ENCODE results near the gene VPS8.
"Not testable (repeated sequence)": the region's sequence is repeated elsewhere in the genome, so short reads cannot be mapped to it uniquely, and the experiment has no call there.

The VPS8 gene

DNA sequence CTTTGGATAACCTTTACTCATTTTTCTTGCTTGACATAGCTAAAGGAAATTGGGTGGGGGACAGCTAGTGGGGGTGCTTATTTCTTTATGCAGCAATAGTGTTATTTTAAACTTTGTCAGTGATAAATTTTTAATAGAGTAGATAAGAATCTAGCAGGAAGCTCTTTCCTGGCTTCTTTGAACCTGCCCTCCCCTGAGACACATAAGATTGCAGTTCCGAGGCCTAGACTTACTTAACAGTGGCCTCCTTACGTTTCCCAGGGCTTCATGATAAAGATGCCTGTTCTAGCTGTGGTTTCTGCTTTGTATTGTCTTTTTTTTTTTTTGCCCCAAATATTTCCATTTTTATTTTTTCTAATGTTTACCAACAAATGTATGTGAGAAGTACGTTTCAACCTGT, 170.1 kb downstream of the VPS8 start:
- DNase-seq (ENCODE audit: low spot score), result no peak

- DNase-seq (ENCODE audit: low spot score), result no peak
Measured at GRCh38 chr3:184985586-184985985, 173.6 kb downstream of the VPS8 start.

- no peak for DNase-seq (ENCODE audit: low spot score)
Measured at GRCh38 chr3:184986366-184986889, 174.5 kb downstream of the VPS8 start.

DNA sequence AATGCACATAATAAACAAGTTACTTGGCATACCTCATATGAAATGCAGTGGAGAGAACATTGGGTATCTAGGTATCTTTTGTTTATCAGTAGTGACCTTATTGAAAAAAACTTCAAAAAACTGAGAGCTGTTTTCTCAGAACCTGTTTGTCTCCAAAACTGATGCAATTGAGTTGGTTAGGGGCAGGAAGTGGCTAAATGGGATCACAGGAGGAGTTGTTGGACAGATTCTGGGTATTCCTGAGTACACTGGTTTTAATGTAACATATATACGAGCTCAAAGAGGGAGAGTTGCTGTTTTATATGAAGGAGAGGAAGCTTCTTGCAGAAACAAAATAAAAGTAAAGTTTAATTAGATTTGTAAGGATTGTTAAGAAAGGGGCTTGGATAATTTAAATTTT, 181.4 kb downstream of the VPS8 start:
- DNase-seq (ENCODE audit: low spot score), result no peak

DNA sequence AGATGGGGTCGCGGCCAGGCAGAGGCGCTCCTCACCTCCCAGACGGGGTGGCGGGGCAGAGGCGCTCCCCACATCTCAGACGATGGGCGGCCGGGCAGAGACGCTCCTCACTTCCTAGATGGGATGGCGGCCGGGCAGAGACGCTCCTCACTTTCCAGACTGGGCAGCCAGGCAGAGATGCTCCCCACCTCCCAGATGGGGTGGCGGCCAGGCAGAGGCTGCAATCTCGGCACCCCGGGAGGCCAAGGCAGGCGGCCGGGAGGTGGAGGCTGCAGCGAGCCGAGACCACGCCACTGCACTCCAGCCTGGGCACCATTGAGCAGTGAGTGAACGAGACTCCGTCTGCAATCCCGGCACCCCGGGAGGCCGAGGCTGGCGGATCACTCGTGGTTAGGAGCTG, 191.9 kb downstream of the VPS8 start:
- not testable (repeated sequence) for DNase-seq (ENCODE audit: low spot score)

GRCh38 chr3:185009650-185010049, 197.7 kb downstream of the VPS8 start:
- DNase-seq (ENCODE audit: low spot score), result no peak

GRCh38 chr3:185017584-185017983, 205.6 kb downstream of the VPS8 start:
- DNase-seq (ENCODE audit: low spot score), result not testable (repeated sequence)

DNA sequence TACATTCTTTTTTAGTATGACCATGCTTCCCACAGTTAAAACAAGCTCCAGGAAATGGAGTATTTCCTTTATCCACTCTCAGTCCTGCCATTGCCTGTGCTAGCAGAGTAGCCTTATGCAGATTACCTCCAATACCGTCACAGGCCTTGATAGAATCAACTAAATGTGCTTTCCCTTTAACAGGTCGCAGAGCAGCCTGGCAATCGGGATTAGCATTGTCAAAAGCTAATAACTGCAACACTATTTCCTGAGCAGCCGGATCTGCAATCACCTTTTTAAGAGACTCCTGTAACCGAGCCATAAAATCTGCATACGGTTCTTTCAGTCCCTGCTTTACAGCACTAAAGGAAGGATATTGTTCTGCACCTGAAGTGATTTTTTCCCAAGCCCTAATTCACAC, 206.0 kb downstream of the VPS8 start:
- DNase-seq (ENCODE audit: low spot score), result not testable (repeated sequence)

GRCh38 chr3:185021256-185021655, 209.3 kb downstream of the VPS8 start:
- DNase-seq (ENCODE audit: low spot score), result no peak

DNA sequence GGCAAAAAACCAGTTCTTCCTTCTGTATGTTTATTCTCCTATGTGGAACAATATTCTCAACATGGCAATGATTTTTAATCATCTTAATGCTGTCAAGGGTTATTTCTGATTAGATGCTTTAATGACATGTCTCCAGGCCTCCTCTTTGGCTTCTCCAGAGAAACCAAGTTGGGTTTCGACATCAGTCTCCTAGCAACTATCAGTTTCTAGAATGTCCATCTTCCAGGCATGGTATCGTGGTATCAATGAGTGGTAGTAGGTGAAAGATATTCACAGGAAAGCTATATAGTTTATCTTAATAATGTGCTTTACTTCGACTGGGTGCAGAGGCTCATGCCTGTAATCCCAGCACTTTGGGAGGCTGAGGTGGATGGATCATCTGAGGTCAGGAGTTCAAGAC, 212.4 kb downstream of the VPS8 start:
- no peak for DNase-seq (ENCODE audit: low spot score)

DNA sequence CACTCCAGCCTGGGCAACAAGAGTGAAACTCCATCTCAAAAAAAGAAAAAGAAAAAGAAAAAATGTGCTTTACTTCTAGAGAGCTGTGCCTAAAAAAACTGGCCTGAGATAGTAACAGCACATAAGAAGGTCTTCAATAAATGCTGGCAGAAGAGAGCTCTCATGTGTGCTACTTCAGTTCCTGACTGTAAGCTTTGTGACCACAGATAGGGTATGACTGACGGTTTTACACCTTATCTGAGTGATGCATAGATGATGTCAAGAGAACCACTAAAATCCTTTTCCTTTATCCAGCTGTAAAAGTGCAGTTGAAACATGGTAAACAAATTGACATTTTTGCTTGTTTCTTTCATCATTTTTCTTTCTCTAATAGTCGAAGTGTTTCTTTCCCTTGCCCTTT, 213.0 kb downstream of the VPS8 start:
- no peak for DNase-seq (ENCODE audit: low spot score)

- no peak for DNase-seq (ENCODE audit: low spot score)
Measured at GRCh38 chr3:185028121-185028520, 216.2 kb downstream of the VPS8 start.

GRCh38 chr3:185029086-185029485, 217.1 kb downstream of the VPS8 start:
- no peak for DNase-seq (ENCODE audit: low spot score)

DNA sequence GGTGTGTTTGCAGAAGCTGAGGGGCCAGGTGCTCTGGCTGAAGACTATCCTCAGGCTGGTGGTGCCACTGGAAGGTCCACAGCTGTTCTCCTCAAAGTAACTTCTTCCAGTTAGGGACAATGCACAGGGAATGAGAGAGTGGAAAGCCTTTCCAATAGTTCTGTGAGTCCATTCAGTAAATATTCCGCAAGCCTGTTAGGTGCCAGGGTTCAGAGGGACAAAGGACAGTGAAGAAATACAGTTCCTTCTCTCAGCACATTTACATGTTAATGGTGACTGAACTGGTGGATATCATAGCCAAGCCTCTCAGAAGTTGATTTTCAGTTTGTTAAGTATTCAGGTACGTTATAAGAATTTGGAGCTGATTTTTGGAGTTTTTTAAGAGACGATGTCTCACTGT, 218.4 kb downstream of the VPS8 start:
- no peak for DNase-seq (ENCODE audit: low spot score)

GRCh38 chr3:185030951-185031350, 219.0 kb downstream of the VPS8 start:
- no peak for DNase-seq (ENCODE audit: low spot score)

- DNase-seq (ENCODE audit: low spot score), result no peak
Measured at GRCh38 chr3:185037801-185038200, 225.8 kb downstream of the VPS8 start.

DNA sequence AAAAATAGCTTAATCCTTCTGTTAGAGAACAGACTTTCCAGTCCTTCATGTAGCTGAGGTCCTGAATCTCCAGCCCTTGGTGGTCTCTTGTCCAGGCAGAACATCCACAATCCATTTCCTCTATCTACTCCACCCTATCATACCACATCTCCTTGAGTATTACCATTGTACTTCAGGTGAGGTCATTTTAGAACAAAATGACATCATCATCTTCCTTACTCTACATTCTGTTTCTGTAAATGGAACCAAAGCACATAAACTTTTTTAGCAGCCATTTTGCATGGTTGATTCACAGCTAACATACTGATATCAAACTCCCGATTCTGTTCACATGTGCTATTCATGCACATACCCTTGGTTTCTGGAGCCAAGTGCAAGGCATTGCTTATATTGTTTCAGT, 228.5 kb downstream of the VPS8 start:
- no peak for DNase-seq (ENCODE audit: low spot score)

GRCh38 chr3:185041540-185041939, 229.6 kb downstream of the VPS8 start:
- no peak for DNase-seq (ENCODE audit: low spot score)

DNA sequence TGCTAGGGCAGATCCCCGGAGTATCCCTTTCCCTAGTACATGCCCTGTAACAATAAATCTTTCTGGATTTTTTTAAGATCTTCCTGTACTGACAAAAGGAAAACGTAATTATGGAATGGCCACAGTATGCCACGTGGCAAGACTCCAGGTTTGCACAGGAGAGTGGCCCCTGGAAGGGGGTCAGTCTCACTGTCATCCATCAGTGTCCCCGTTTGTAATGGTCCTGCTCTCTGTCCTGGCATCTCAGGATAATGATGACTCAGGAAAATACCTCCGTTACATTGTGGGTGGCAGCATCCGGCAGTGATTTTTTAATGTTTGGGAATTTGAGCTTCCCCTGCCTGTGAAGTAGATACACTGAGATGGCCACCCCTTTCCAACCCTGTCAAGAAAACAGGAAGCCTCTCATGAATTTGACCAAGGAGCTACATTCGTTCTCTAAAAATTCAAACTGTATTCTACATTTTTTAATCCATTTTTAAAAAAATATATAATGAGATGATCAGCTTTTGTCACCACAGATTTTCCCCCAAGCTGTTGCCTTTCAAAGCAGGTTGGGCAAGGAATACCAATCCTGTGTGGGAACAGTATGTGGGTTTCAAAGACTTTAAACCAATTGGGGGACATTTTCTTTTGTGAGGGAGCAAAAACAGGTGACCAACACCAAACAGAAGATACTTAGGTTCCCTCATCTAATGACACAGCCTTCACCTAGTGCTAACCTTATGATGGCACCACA, 230.5 kb downstream of the VPS8 start:
- DNase-seq (ENCODE audit: low spot score), result no peak

- no peak for DNase-seq (ENCODE audit: low spot score)
Measured at GRCh38 chr3:185046164-185046515, 234.2 kb downstream of the VPS8 start.

DNA sequence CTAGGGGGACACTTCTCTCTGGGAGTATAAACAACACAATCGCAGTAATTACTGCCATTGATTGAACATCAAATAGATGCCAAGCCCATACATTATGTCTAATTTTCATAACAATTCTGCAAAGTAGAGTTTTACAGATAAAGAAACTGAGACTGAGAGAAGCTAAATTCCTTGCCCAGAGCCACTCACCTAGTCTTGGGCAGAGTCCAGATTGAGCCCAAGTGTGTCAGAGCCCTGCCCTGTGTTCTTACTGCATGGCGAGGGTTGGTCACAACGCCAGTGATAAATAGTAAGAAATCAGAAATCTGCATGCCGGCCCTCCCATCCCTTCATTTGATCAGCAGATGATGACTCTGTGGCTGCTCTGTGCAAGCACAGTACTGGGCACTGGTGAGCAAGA, 234.6 kb downstream of the VPS8 start:
- no peak for DNase-seq (ENCODE audit: low spot score)

DNA sequence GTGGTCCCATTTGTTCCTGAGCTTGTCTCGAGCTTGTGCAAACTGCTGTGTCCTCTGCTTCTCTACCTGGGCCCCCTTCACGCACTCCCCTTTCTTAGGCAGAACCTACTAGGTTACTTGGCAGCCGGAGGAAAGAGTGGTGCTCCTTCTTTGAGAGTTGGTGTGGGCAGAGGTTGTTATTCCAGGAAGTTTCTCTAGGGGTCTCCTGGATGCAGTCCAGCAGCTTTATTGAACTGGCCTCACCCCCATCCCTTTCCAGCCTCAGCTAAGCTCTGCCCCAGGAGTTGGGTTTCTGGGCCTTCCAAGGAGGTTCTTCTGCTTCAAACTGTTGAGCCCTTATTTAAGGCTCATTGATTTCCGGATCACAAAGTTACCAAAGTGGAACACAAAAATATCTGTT, 237.7 kb downstream of the VPS8 start:
- DNase-seq (ENCODE audit: low spot score), result no peak

DNA sequence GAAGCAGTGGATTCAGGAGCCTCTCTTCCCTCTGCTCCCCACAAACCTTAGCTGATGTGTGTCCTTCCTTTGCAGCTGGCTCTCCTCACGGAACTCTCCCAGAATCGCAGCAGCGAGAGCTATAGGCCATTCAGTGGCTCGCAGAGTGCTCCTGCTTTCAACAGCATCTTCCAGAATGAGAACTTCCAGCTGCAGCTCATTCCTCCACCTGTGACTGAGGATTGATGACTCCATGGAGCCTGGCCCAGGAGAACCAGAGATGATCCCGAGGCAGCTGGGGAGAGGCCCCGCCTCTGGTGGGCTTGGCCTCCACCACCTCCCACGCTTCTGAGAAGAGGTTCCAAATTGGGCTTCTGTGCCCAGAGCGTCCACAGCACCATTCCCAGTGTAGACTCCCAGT, 239.8 kb downstream of the VPS8 start:
- no peak for DNase-seq (ENCODE audit: low spot score)

DNA sequence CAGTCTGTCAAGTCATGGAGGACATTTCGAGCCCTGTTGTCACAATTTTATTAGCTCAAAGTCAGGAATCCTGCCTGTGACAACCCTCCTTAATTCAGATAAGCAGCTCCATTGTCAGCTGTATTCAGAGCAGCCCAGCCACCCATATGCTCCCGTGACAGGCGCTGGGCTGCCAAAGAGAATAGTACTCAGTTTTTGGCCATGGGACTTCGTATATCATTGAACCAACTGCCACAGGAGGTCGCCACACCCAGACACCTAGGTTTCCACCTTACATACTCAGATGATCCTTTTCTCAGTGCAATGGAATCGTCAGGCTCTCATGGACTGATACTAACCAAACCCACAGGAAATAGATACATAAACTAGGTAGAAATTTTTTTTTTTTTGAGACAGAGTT, 240.7 kb downstream of the VPS8 start:
- no peak for DNase-seq (ENCODE audit: low spot score)
